SIG-M5 (cell line): ENCODE data around the gene HTR4.

Source experiments
- DNase-seq: peaks from one replicate; lab custom pipeline; 2025; lab: John Stamatoyannopoulos, UW

HTR4 gene

GRCh38 chr5:148607406-148607805 lies 46.9 kb downstream of the HTR4 start:
- no peak for DNase-seq

- DNase-seq = no peak
Observed at GRCh38 chr5:148606296-148606695, 48.0 kb downstream of the HTR4 start.

GRCh38 chr5:148599187-148599586 lies 55.1 kb downstream of the HTR4 start:
- no peak for DNase-seq

GRCh38 chr5:148595697-148596096 lies 58.6 kb downstream of the HTR4 start:
- DNase-seq = no peak

GRCh38 chr5:148586796-148587195 lies 67.5 kb downstream of the HTR4 start:
- DNase-seq = no peak

GRCh38 chr5:148585988-148586387 lies 68.3 kb downstream of the HTR4 start:
- no peak for DNase-seq

GRCh38 chr5:148584103-148584502 lies 70.2 kb downstream of the HTR4 start:
- DNase-seq = no peak

- no peak for DNase-seq
Observed at GRCh38 chr5:148583421-148583965, 70.8 kb downstream of the HTR4 start.

- no peak for DNase-seq
Observed at GRCh38 chr5:148574167-148574566, 80.2 kb downstream of the HTR4 start.

GRCh38 chr5:148573374-148573773 lies 81.0 kb downstream of the HTR4 start:
- no peak for DNase-seq

GRCh38 chr5:148569948-148570347 lies 84.4 kb downstream of the HTR4 start:
- no peak for DNase-seq

GRCh38 chr5:148565148-148565547 lies 89.2 kb downstream of the HTR4 start:
- no peak for DNase-seq

- DNase-seq = no peak
Observed at GRCh38 chr5:148563021-148563420, 91.3 kb downstream of the HTR4 start.

- no peak for DNase-seq
Observed at GRCh38 chr5:148561801-148562311, 92.5 kb downstream of the HTR4 start.

- DNase-seq = no peak
Observed at GRCh38 chr5:148559461-148559860, 94.9 kb downstream of the HTR4 start.

GRCh38 chr5:148558892-148559291 lies 95.4 kb downstream of the HTR4 start:
- no peak for DNase-seq

- DNase-seq = no peak
Observed at GRCh38 chr5:148556835-148557234, 97.5 kb downstream of the HTR4 start.

GRCh38 chr5:148554621-148555020 lies 99.7 kb downstream of the HTR4 start:
- no peak for DNase-seq

- no peak for DNase-seq
Observed at GRCh38 chr5:148543727-148544126, 110.6 kb downstream of the HTR4 start.

- no peak for DNase-seq
Observed at GRCh38 chr5:148542812-148543211, 111.5 kb downstream of the HTR4 start.

GRCh38 chr5:148541054-148541835 lies 113.1 kb downstream of the HTR4 start:
- DNase-seq = no peak

GRCh38 chr5:148540647-148541046 lies 113.7 kb downstream of the HTR4 start:
- no peak for DNase-seq

GRCh38 chr5:148539851-148540250 lies 114.5 kb downstream of the HTR4 start:
- DNase-seq = no peak

GRCh38 chr5:148535190-148535589 lies 119.1 kb downstream of the HTR4 start:
- no peak for DNase-seq
